Endothelial cell of umbilical vein (primary cell): ENCODE measurements around the gene ZDHHC20. TPM values are rescaled to one million over a fixed set of nuclear protein-coding genes. Genes with fewer than 3 reads are reported as not detected.

Experiments
- BruUV-seq: library from RNA; stranded (reverse); fragments of 400-500 nt; replicated peaks from 2 replicates; lab custom pipeline; 2021; lab: Mats Ljungman, UMichigan
- CTCF ChIA-PET: fragments of 300-600, 350-600 bp; sonication (Branson Sonifier 250); formaldehyde crosslinking; loops from one replicate; lab custom pipeline; 2021; ENCODE audit warnings: antibody characterized with exemption, inconsistent platforms; lab: Charles Lee
- POLR2A ChIA-PET: fragments of 300-600, 350-600 bp; sonication (Branson Sonifier 250); formaldehyde crosslinking; loops from one replicate; lab custom pipeline; 2021; ENCODE audit warnings: antibody characterized with exemption, inconsistent platforms; lab: Charles Lee
- DNase-seq: peaks from one replicate; pipeline ENCODE4 v3.0.0-alpha.2; 2011; ENCODE audit warnings: low read depth, low spot score
- FAIRE-seq: peaks from 2 replicates; lab custom pipeline; 2011; peaks lifted over from hg19 to GRCh38; lab: Jason Lieb, UNC
- H2AFZ ChIP-seq: 2 replicates; pipeline ENCODE4 v1.6.0; 2012; ENCODE audit warnings: low read depth, low read length, control low read depth, inconsistent platforms
- H3K27ac ChIP-seq: 2 replicates; pipeline ENCODE4 v1.5.1; 2011; ENCODE audit warnings: low read depth, mild to moderate bottlenecking, control low read depth, low read length, moderate library complexity; ENCODE audit not compliant: insufficient read depth
- H3K27me3 ChIP-seq, 2 experiments: 2 replicates each; pipeline versions ENCODE4 v1.6.0 to v1.6.1; 2011; ENCODE audit warnings: low read length in 2 of 2, mixed read lengths in 1 of 2; ENCODE audit not compliant: control insufficient read depth in 2 of 2, insufficient read depth in 2 of 2
- H3K36me3 ChIP-seq, 2 experiments: 2 replicates in 1 of 2; 3 replicates in 1 of 2; pipeline ENCODE4 v1.5.1; 2011; ENCODE audit warnings: low read length in 2 of 2, mild to moderate bottlenecking in 1 of 2, moderate library complexity in 1 of 2; ENCODE audit not compliant: control insufficient read depth in 2 of 2, insufficient read depth in 2 of 2; ENCODE audit errors: extremely low read depth in 1 of 2
- H3K4me1 ChIP-seq: 3 replicates; pipeline ENCODE4 v1.5.1; 2011; ENCODE audit warnings: mild to moderate bottlenecking, low read length; ENCODE audit not compliant: control insufficient read depth, insufficient read depth; ENCODE audit errors: extremely low read depth
- H3K4me2 ChIP-seq: 2 replicates; pipeline ENCODE4 v1.6.1; 2011; ENCODE audit warnings: low read length, control low read depth, mixed read lengths; ENCODE audit not compliant: insufficient read depth
- H3K4me3 ChIP-seq, 3 experiments: fragments of 200-600 bp in 1 of 3; sonication (generic), shearing (Covaris generic) in 1 of 3; replicated peaks in 1 of 3; 2 replicates each; pipeline ENCODE4 v1.5.1; 2011 to 2016; ENCODE audit warnings: control low read depth in 3 of 3, low read length in 3 of 3, mild to moderate bottlenecking in 2 of 3, inconsistent platforms in 1 of 3, low read depth in 1 of 3, moderate library complexity in 1 of 3; ENCODE audit not compliant: insufficient read depth in 1 of 3
- H3K79me2 ChIP-seq: 2 replicates; pipeline ENCODE4 v1.6.0; 2012; ENCODE audit warnings: low read length, inconsistent platforms; ENCODE audit not compliant: control insufficient read depth, insufficient read depth
- H3K9ac ChIP-seq: replicated peaks from 2 replicates; pipeline ENCODE3; 2011; ENCODE audit warnings: low read length, control low read depth; ENCODE audit not compliant: insufficient read depth; ENCODE audit errors: extremely low read depth
- H3K9me1 ChIP-seq: replicated peaks from 3 replicates; pipeline ENCODE4 v1.6.0; 2011; ENCODE audit warnings: mild to moderate bottlenecking, low read length; ENCODE audit not compliant: control insufficient read depth, insufficient read depth; ENCODE audit errors: extremely low read depth
- H3K9me3 ChIP-seq: replicated peaks from 2 replicates; pipeline ENCODE4 v1.5.1; 2012; ENCODE audit warnings: low read length, inconsistent platforms; ENCODE audit not compliant: control insufficient read depth, insufficient read depth
- H4K20me1 ChIP-seq: replicated peaks from 2 replicates; pipeline ENCODE3; 2011; ENCODE audit warnings: mild to moderate bottlenecking, low read length; ENCODE audit not compliant: control insufficient read depth, insufficient read depth; ENCODE audit errors: extremely low read depth
- CTCF ChIP-seq, 2 donors: IDR thresholded peaks; 1 replicate in 1 of 2; 2 replicates in 1 of 2; pipeline ENCODE4 v1.5.1; 2011; ENCODE audit warnings: low read length in 2 of 2, mild to moderate bottlenecking in 2 of 2, moderate library complexity in 2 of 2, control low read depth in 1 of 2, inconsistent platforms in 1 of 2, low read depth in 1 of 2; ENCODE audit not compliant: insufficient read depth in 1 of 2; ENCODE audit errors: extremely low read depth in 1 of 2
- EZH2 ChIP-seq: IDR thresholded peaks from 2 replicates; pipeline ENCODE4 v1.6.1; 2012; ENCODE audit warnings: borderline replicate concordance, low read depth, mild to moderate bottlenecking, moderate library complexity, low read length, inconsistent platforms; ENCODE audit not compliant: severe bottlenecking
- FOS ChIP-seq: IDR thresholded peaks from 2 replicates; pipeline ENCODE4 v1.6.1; 2011; ENCODE audit warnings: mild to moderate bottlenecking, low read length, moderate library complexity, borderline replicate concordance; ENCODE audit not compliant: insufficient read depth
- GATA2 ChIP-seq: IDR thresholded peaks from 2 replicates; pipeline ENCODE4 v1.7.0; 2011; ENCODE audit warnings: low read depth, mild to moderate bottlenecking, moderate library complexity, mixed read lengths, low read length; ENCODE audit not compliant: insufficient read length, insufficient read depth
- JUN ChIP-seq: IDR thresholded peaks from 2 replicates; pipeline ENCODE4 v1.6.1; 2011; ENCODE audit warnings: borderline replicate concordance, low read depth; ENCODE audit not compliant: insufficient read length, insufficient read depth
- MYC ChIP-seq: IDR thresholded peaks from one replicate; pipeline ENCODE4 v1.6.1; 2011; ENCODE audit warnings: mild to moderate bottlenecking, low read depth, low read length
- POLR2A ChIP-seq: IDR thresholded peaks from 2 replicates; pipeline ENCODE4 v1.6.1; 2012; ENCODE audit warnings: low read depth, mild to moderate bottlenecking, control low read depth, low read length
- POLR2AphosphoS5 ChIP-seq: IDR thresholded peaks from 2 replicates; pipeline ENCODE4 v1.6.1; 2012; ENCODE audit warnings: low read depth, mild to moderate bottlenecking, control low read depth, low read length, moderate library complexity; ENCODE audit not compliant: insufficient read depth
- dilution Hi-C: fragments of 300-500 bp; cut with MboI; formaldehyde crosslinking; loops from one replicate; pipeline ENCODE4 v1.15.0; 2019; ENCODE audit warnings: low sequenced_read_pairs; ENCODE audit not compliant: extremely low pct_ligation_motif_present
- intact Hi-C: fragments of 100-400 bp; cut with micrococcal nuclease; formaldehyde crosslinking; loops from one replicate; pipeline ENCODE4 v1.10.0; 2022
- polyA plus RNA-seq, 4 experiments: library from polyadenylated mRNA; depleted of rRNA in 3 of 4; stranded (reverse) in 3 of 4; unstranded in 1 of 4; fragments of >200 nt; gene quantifications; 2 replicates each; pipeline versions ENCODE4 v1.2.1 to v1.2.3, GENCODE V29; 2011 to 2012; ENCODE audit warnings: missing spikeins in 1 of 4
- total RNA-seq: library from RNA; stranded (reverse); gene quantifications from 2 replicates; pipeline ENCODE4 v1.2.3, GENCODE V29; 2021

ZDHHC20 gene
- total and polyA plus RNA-seq, 2 donors (not counting 3 experiments of a cell fraction or from before 2014, with no cell fraction given): 22.1 to 59.4 TPM

DNA sequence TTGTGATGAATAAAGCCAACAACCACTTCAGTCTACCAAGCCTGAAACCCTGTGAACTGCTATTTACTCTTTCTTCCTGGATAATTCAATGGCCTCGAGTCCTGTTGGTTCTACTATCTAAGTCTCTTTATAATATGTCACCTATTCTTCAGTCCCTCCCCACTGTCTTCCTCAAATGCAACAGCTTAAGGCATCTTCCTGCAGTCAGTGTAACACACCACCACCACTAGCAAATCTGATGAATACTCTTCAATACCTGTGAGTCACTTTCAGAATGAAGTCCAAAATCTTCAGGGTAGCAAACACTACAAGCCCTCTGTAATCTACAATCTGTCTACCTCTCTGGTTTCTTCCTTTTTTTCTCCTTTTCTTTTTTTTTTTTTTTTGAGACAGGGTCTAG is 32.9 kb downstream of the ZDHHC20 start:
- no peak overlapping the region for H2AFZ ChIP-seq
- no peak for TF ChIP-seq CTCF (IDR thresholded peaks at IDR 0.05; ENCODE audit: extremely low read depth in 1 of 2, insufficient read depth in 1 of 2, low read depth in 1 of 2, low read length in 2 of 2)
- TF ChIP-seq FOS: no peak
- no peak for TF ChIP-seq GATA2
- no peak for TF ChIP-seq MYC
- TF ChIP-seq EZH2: no peak
- TF ChIP-seq POLR2A: no peak
- TF ChIP-seq JUN: no peak
- no peak for TF ChIP-seq POLR2AphosphoS5
- H4K20me1 ChIP-seq: peaks cover 2% of the 10 kb centered on the region
- H3K79me2 ChIP-seq: peaks cover 5% of the 10 kb centered on the region
- dilution Hi-C loops: no loop called here
- CTCF ChIA-PET: interaction anchor here (1.2 kb wide), 1 partner anchor 27 kb away, joined by 3 read pairs; no protein-coding TSS in a partner anchor
- no peaks in the 10 kb centered on the region for H3K9me3 ChIP-seq
- H3K9me1 ChIP-seq: no peaks in the 10 kb centered on the region
- FAIRE-seq: no peak
- no peaks in the 10 kb centered on the region for H3K4me1 ChIP-seq
- H3K4me3 ChIP-seq: no peak overlapping the region
- no TSS peak for BruUV-seq
- H3K9ac ChIP-seq: no peak overlapping the region
- H3K4me2 ChIP-seq: no peak overlapping the region
- H3K27me3 ChIP-seq: no peaks in the 10 kb centered on the region
- H3K27ac ChIP-seq: no peak overlapping the region
- DNase-seq: no peak
- POLR2A ChIA-PET: no interaction called here
- intact Hi-C loops: loop anchor here (2.0 kb wide), 1 partner anchor 27 kb away; no protein-coding TSS in a partner anchor
- H3K36me3 ChIP-seq: no peaks in the 10 kb centered on the region
